ENCODE measurements around the gene PLET1. TPM values are rescaled to one million over a fixed set of nuclear protein-coding genes. Genes with fewer than 3 reads are reported as not detected.

Gene PLET1
- total RNA-seq, 1 donor from 2014 or later: not detected

DNA sequence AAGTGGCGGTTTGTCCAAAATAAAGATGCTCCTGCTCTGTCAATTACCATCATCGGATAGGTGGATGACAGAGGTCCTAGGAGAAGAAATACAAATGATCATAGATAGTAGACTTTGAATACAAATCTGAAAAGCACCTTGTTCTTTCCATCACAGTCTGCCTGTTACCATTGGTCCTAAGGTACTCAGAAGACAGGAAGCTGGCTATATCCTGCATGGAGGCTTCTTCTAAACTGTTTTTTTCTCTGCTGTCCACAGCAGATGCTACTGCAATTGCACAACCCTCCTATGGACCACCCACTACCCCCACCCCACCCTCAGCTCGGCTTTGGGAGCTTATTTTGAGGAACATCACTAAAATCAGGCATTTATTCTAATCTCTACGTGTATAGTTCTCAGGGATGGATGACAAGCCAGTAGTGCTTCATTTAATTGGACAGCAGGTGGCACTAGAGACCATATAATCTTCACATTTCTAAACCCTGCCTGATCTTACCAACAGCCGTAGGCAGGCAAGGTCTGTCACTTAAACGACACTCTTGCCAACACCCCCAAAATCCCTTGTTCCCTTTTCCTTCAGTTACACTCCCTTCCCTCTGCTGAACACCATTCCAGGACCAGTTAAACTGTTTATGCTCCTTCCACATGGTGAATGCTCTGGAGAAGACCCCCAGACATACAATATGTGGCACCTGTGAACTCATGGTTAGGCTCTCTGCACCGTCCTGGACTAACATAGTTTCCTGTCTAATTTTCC is 41.0 kb downstream of the PLET1 start:
- Histone ChIP-seq H3K9ac (ENCODE audit: low read depth in 1 of 3, low read length in 3 of 3) (no peak overlapping the region), H3K27me3 (ENCODE audit: control insufficient read depth in 3 of 3, insufficient read depth in 3 of 3, low read length in 3 of 3) (no peaks in the 10 kb centered on the region), H3K4me3 (ENCODE audit: low read length in 3 of 3) (no peak overlapping the region), H3K36me3 (ENCODE audit: control insufficient read depth in 3 of 3, insufficient read depth in 3 of 3, low read length in 3 of 3) (peaks cover 8 to 15% (median 10%) of the 10 kb centered on the region in 3 donors), H3K9me3 (ENCODE audit: control insufficient read depth in 3 of 3, low read length in 3 of 3) (no peaks in the 10 kb centered on the region), H3K4me1 (ENCODE audit: control insufficient read depth in 3 of 3, insufficient read depth in 3 of 3, low read length in 3 of 3) (peaks cover 0 to 2% (median 0%) of the 10 kb centered on the region in 3 donors), H3K27ac (ENCODE audit: low read depth, low read length) (no peak overlapping the region)

DNA sequence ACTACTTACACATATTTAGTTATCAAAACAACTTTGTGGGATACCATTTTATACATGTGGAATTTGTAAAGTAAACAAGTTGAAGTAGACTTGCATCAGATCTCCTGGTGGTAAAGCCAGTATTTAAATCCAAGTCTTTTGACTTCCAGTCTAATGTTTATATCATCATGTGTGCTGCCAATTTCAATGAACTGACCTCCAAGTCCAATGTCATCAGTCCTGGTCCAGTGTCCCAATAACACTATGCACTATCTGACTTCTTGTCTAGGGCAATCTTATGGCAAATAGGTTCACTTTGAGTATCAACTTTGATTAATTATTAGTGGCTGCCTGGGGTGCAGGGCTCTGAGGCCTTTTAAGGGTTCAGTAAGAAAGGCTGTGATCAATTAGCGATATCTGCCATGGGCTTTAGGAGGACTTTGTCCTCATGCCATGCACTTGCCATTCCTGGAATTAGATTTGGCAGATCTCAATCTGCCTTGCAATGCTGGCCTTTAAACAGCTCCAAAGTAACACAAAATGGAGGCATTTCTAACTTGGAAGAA is 44.0 kb downstream of the PLET1 start:
- Histone ChIP-seq H3K9me3 (ENCODE audit: control insufficient read depth in 3 of 3, low read length in 3 of 3) (no peaks in the 10 kb centered on the region), H3K4me3 (ENCODE audit: low read length in 3 of 3) (no peak overlapping the region), H3K27me3 (ENCODE audit: control insufficient read depth in 3 of 3, insufficient read depth in 3 of 3, low read length in 3 of 3) (no peaks in the 10 kb centered on the region), H3K9ac (ENCODE audit: low read depth in 1 of 3, low read length in 3 of 3) (no peak overlapping the region), H3K27ac (ENCODE audit: low read depth, low read length) (no peak overlapping the region), H3K4me1 (ENCODE audit: control insufficient read depth in 3 of 3, insufficient read depth in 3 of 3, low read length in 3 of 3) (peaks cover 0 to 2% (median 0%) of the 10 kb centered on the region in 3 donors), H3K36me3 (ENCODE audit: control insufficient read depth in 3 of 3, insufficient read depth in 3 of 3, low read length in 3 of 3) (peaks cover 8 to 15% (median 10%) of the 10 kb centered on the region in 3 donors)

DNA sequence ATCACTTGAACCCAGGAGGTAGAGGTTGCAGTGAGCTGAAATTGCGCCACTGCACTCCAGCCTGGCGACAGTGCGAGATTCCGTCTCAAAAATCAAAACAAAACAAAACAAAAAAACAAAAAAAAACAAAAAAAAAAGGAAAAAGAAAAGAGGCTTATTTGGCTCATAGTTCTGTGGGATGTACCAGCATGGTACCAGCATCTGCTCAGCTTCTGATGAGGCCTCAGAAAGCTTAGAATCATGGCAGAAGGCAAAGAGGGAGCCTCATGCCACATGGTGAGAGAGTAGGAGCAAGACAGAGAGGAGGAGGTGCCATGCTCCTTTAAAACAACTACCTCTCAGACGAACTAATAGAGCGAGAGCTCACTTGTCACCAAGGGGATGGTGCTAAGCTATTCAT is 45.0 kb downstream of the PLET1 start:
- Histone ChIP-seq H3K9me3 (ENCODE audit: control insufficient read depth in 3 of 3, low read length in 3 of 3) (no peaks in the 10 kb centered on the region), H3K4me1 (ENCODE audit: control insufficient read depth in 3 of 3, insufficient read depth in 3 of 3, low read length in 3 of 3) (peaks cover 0 to 2% (median 0%) of the 10 kb centered on the region in 3 donors), H3K27me3 (ENCODE audit: control insufficient read depth in 3 of 3, insufficient read depth in 3 of 3, low read length in 3 of 3) (no peaks in the 10 kb centered on the region), H3K9ac (ENCODE audit: low read depth in 1 of 3, low read length in 3 of 3) (no peak overlapping the region), H3K36me3 (ENCODE audit: control insufficient read depth in 3 of 3, insufficient read depth in 3 of 3, low read length in 3 of 3) (peaks cover 8 to 12% (median 10%) of the 10 kb centered on the region in 3 donors), H3K27ac (ENCODE audit: low read depth, low read length) (no peak overlapping the region), H3K4me3 (ENCODE audit: low read length in 3 of 3) (no peak overlapping the region)

DNA sequence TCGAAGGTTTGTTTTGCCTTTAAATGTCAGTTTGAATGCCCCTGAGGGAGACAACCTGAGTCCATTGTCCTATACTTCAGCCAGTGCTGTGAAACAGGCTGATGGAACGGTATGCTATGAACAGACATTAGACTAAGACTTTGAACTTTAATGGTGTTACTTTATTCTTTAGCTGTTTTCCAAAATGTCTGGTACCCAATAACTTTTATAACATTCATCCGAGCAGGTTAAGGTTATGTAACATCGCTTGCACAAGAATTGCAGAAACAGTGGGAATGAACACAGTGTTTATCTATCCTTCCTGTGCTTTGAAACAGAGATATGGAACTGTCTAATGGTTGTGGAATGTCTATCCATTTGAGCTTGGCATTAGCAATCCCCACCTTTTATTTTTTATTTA is 46.9 kb downstream of the PLET1 start:
- H3K36me3 ChIP-seq (ENCODE audit: control insufficient read depth in 3 of 3, insufficient read depth in 3 of 3, low read length in 3 of 3): peaks cover 8 to 12% (median 10%) of the 10 kb centered on the region in 3 donors

DNA sequence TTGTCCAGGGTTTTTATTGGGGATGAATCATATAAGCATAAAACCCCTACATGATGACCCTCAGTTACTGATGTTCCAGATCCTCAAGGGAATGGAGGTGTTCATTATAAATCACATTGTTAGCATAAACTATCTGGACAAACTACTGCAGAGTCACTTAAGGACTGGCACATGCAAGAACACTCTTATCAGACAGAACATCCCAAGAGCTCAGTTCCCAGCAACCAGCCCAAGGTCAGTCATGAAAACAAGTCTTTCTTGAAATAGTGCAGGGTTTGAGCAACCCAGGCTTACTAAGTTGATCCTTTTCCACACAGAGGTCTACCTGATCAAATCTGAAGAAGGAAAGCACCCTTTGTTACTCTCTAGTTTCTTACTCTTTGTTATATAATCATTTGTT is 48.0 kb downstream of the PLET1 start:
- Histone ChIP-seq H3K36me3 (ENCODE audit: control insufficient read depth in 3 of 3, insufficient read depth in 3 of 3, low read length in 3 of 3) (peaks cover 2 to 8% (median 2%) of the 10 kb centered on the region in 3 donors), H3K9ac (ENCODE audit: low read depth in 1 of 3, low read length in 3 of 3) (no peak overlapping the region), H3K4me1 (ENCODE audit: control insufficient read depth in 3 of 3, insufficient read depth in 3 of 3, low read length in 3 of 3) (no peaks in the 10 kb centered on the region), H3K27ac (ENCODE audit: low read depth, low read length) (no peak overlapping the region), H3K9me3 (ENCODE audit: control insufficient read depth in 3 of 3, low read length in 3 of 3) (no peaks in the 10 kb centered on the region), H3K27me3 (ENCODE audit: control insufficient read depth in 3 of 3, insufficient read depth in 3 of 3, low read length in 3 of 3) (no peaks in the 10 kb centered on the region), H3K4me3 (ENCODE audit: low read length in 3 of 3) (no peak overlapping the region)

More for the DNA sequence above, 46.9 kb downstream of the PLET1 start:
- Histone ChIP-seq H3K27ac (ENCODE audit: low read depth, low read length) (no peak overlapping the region), H3K27me3 (ENCODE audit: control insufficient read depth in 3 of 3, insufficient read depth in 3 of 3, low read length in 3 of 3) (no peaks in the 10 kb centered on the region), H3K9me3 (ENCODE audit: control insufficient read depth in 3 of 3, low read length in 3 of 3) (no peaks in the 10 kb centered on the region), H3K9ac (ENCODE audit: low read depth in 1 of 3, low read length in 3 of 3) (no peak overlapping the region), H3K4me1 (ENCODE audit: control insufficient read depth in 3 of 3, insufficient read depth in 3 of 3, low read length in 3 of 3) (no peaks in the 10 kb centered on the region), H3K4me3 (ENCODE audit: low read length in 3 of 3) (no peak overlapping the region)

DNA sequence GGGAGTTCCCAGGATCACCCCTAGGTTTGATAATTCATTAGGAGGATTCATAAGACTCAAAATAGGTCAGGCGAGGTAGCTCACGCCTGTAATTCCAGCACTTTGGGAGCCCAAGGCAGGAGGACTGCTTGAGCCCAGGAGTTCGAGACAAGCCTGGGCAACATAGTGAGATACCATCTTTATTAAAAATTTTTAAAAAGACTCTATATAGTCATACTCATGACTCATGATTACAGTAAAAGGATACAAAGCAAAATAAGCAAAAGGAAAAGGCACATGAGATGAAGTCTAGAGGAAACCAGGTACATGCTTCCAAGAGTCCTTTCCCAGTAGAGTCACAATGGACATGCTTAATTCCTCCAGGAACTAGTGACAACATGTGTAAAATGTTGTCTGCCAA is 48.4 kb downstream of the PLET1 start:
- H3K27me3 ChIP-seq (ENCODE audit: control insufficient read depth in 3 of 3, insufficient read depth in 3 of 3, low read length in 3 of 3): no peaks in the 10 kb centered on the region

DNA sequence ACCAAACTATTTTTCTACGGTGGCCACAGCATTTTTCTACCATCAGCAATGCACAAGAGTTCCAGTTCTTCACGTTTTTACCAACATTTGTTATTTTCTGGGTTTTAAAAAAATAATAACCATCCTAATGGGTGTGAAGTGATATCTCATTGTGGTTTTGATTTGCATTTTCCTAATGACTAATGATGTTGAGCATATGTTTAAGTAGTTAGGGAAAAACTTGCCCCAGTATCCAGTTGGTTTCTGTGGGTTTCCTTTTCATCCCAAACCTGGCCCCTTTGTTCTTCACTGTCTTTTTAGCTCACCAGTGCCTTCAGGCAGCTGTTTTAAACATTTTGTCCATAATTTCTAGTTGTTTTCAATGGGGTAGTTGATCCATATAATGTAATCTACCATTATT is 49.1 kb downstream of the PLET1 start:
- peaks cover 0 to 5% (median 0%) of the 10 kb centered on the region in 3 donors for H3K36me3 ChIP-seq (ENCODE audit: control insufficient read depth in 3 of 3, insufficient read depth in 3 of 3, low read length in 3 of 3)
- no peak overlapping the region for H3K9ac ChIP-seq (ENCODE audit: low read depth in 1 of 3, low read length in 3 of 3)
- no peaks in the 10 kb centered on the region for H3K27me3 ChIP-seq (ENCODE audit: control insufficient read depth in 3 of 3, insufficient read depth in 3 of 3, low read length in 3 of 3)
- H3K4me1 ChIP-seq (ENCODE audit: control insufficient read depth in 3 of 3, insufficient read depth in 3 of 3, low read length in 3 of 3): no peaks in the 10 kb centered on the region
- no peak overlapping the region for H3K4me3 ChIP-seq (ENCODE audit: low read length in 3 of 3)
- H3K9me3 ChIP-seq (ENCODE audit: control insufficient read depth in 3 of 3, low read length in 3 of 3): no peaks in the 10 kb centered on the region
- no peak overlapping the region for H3K27ac ChIP-seq (ENCODE audit: low read depth, low read length)

More for the DNA sequence above, 48.4 kb downstream of the PLET1 start:
- H3K36me3 ChIP-seq (ENCODE audit: control insufficient read depth in 3 of 3, insufficient read depth in 3 of 3, low read length in 3 of 3): peaks cover 0 to 5% (median 2%) of the 10 kb centered on the region in 3 donors
- H3K9ac ChIP-seq (ENCODE audit: low read depth in 1 of 3, low read length in 3 of 3): no peak overlapping the region
- H3K27ac ChIP-seq (ENCODE audit: low read depth, low read length): no peak overlapping the region
- H3K4me3 ChIP-seq (ENCODE audit: low read length in 3 of 3): no peak overlapping the region
- no peaks in the 10 kb centered on the region for H3K9me3 ChIP-seq (ENCODE audit: control insufficient read depth in 3 of 3, low read length in 3 of 3)
- H3K4me1 ChIP-seq (ENCODE audit: control insufficient read depth in 3 of 3, insufficient read depth in 3 of 3, low read length in 3 of 3): no peaks in the 10 kb centered on the region

DNA sequence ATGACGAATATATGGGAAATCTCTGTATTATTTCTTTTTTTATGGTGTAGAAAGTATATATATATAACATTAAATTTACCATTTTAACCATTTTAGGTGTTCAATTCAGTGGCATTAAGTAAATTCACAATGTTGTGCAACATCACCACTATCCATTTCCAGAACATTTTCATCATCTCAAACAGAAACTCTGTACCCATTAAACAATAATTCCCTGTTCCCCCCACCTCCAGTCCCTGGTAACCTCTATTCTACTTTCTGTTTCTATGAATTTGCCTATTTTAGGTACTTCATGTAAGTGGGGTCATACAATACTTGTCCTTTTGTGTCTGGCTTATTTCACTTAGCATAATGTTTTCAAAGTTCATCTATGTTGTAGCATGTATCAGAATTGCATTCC is 49.8 kb downstream of the PLET1 start:
- no peak overlapping the region for H3K4me3 ChIP-seq (ENCODE audit: low read length in 3 of 3)
- no peak overlapping the region for H3K9ac ChIP-seq (ENCODE audit: low read depth in 1 of 3, low read length in 3 of 3)
- no peak overlapping the region for H3K27ac ChIP-seq (ENCODE audit: low read depth, low read length)
- no peaks in the 10 kb centered on the region for H3K27me3 ChIP-seq (ENCODE audit: control insufficient read depth in 3 of 3, insufficient read depth in 3 of 3, low read length in 3 of 3)
- H3K4me1 ChIP-seq (ENCODE audit: control insufficient read depth in 3 of 3, insufficient read depth in 3 of 3, low read length in 3 of 3): no peaks in the 10 kb centered on the region
- no peaks in the 10 kb centered on the region for H3K9me3 ChIP-seq (ENCODE audit: control insufficient read depth in 3 of 3, low read length in 3 of 3)
- peaks cover 0 to 1% (median 0%) of the 10 kb centered on the region in 3 donors for H3K36me3 ChIP-seq (ENCODE audit: control insufficient read depth in 3 of 3, insufficient read depth in 3 of 3, low read length in 3 of 3)

DNA sequence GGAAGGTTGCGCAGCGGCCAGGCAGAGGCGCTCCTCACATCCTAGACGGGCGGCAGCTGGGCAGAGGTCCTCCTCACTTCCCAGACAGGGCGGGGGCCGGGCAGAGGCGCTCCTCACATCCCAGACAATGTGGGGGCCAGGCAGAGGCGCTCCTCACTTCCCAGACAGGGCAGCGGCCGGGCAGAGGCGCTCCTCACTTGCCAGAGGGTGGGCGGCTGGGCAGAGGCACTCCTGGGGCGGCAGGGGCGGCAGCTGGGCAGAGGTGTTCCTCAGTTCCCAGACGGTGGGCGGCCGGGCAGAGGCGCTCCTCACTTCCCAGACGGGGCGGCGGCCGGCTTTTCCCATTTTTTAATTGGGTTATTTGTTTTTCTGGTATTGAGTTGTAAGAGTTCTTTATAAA is 54.6 kb downstream of the PLET1 start:
- Histone ChIP-seq H3K4me1 (ENCODE audit: control insufficient read depth in 3 of 3, insufficient read depth in 3 of 3, low read length in 3 of 3) (no peaks in the 10 kb centered on the region), H3K9ac (ENCODE audit: low read depth in 1 of 3, low read length in 3 of 3) (no peak overlapping the region), H3K27ac (ENCODE audit: low read depth, low read length) (no peak overlapping the region), H3K4me3 (ENCODE audit: low read length in 3 of 3) (no peak overlapping the region), H3K27me3 (ENCODE audit: control insufficient read depth in 3 of 3, insufficient read depth in 3 of 3, low read length in 3 of 3) (no peaks in the 10 kb centered on the region), H3K36me3 (ENCODE audit: control insufficient read depth in 3 of 3, insufficient read depth in 3 of 3, low read length in 3 of 3) (peaks cover 0 to 4% (median 0%) of the 10 kb centered on the region in 3 donors), H3K9me3 (ENCODE audit: control insufficient read depth in 3 of 3, low read length in 3 of 3) (no peaks in the 10 kb centered on the region)

DNA sequence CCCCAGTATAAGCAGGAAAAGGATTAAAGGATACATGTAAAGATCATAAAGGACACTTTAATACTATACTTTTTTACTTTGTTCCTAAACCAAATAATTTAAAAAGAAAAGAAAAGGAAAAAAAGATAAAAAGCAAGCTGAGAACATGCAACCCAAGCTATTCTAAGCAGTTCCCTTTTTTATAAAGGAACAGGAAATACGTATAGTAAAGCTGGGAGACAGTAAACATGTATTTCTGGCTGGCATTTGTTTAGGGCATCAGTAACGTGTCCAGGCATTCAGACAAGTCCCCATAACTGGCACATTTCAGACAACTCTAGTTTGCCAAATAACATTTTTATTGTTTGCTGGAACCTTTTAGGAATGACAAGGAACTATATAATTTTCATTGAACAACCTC is 60.4 kb downstream of the PLET1 start:
- Histone ChIP-seq H3K4me3 (ENCODE audit: low read length in 3 of 3) (no peak overlapping the region), H3K27ac (ENCODE audit: low read depth, low read length) (no peak overlapping the region), H3K9me3 (ENCODE audit: control insufficient read depth in 3 of 3, low read length in 3 of 3) (no peaks in the 10 kb centered on the region), H3K9ac (ENCODE audit: low read depth in 1 of 3, low read length in 3 of 3) (no peak overlapping the region), H3K4me1 (ENCODE audit: control insufficient read depth in 3 of 3, insufficient read depth in 3 of 3, low read length in 3 of 3) (no peaks in the 10 kb centered on the region), H3K36me3 (ENCODE audit: control insufficient read depth in 3 of 3, insufficient read depth in 3 of 3, low read length in 3 of 3) (peaks cover 0 to 4% (median 3%) of the 10 kb centered on the region in 3 donors), H3K27me3 (ENCODE audit: control insufficient read depth in 3 of 3, insufficient read depth in 3 of 3, low read length in 3 of 3) (no peaks in the 10 kb centered on the region)
